Amniotic epithelial cell (primary cell): ENCODE data around the gene TATDN3.
A peak's percentile ranks its signal among the peaks of the same experiment; 100 is the strongest.
"Not testable (repeated sequence)": the region's sequence is repeated elsewhere in the genome, so short reads cannot be mapped to it uniquely, and the experiment has no call there.

Source experiments
- DNase-seq: peaks from one replicate; pipeline ENCODE4 v3.0.0-alpha.2; 2010; ENCODE audit warnings: low read depth

TATDN3 gene

GRCh38 chr1:212827831-212828278 is 36.2 kb downstream of the TATDN3 start:
- DNase-seq = no peak

- no peak for DNase-seq
These were observed 36.7 kb downstream of the TATDN3 start for GRCh38 chr1:212828395-212828794.

GRCh38 chr1:212833211-212834207 is 41.8 kb downstream of the TATDN3 start:
- DNase-seq = not testable (repeated sequence)

- no peak for DNase-seq
These were observed 46.5 kb downstream of the TATDN3 start for GRCh38 chr1:212838145-212838544.

GRCh38 chr1:212844521-212844920 is 52.8 kb downstream of the TATDN3 start:
- not testable (repeated sequence) for DNase-seq

- no peak for DNase-seq
These were observed 55.9 kb downstream of the TATDN3 start, which contains the start of gene SPATA45 for GRCh38 chr1:212847549-212847948. TSS of gene SPATA45 (minus strand) at chr1:212847649. CDS start at chr1:212836149, 11,500 bp downstream.

- no peak for DNase-seq
These were observed 60.5 kb downstream of the TATDN3 start for GRCh38 chr1:212852105-212852688.

GRCh38 chr1:212853658-212854057 is 62.0 kb downstream of the TATDN3 start:
- DNase-seq = no peak

- DNase-seq = no peak
These were observed 65.1 kb downstream of the TATDN3 start for GRCh38 chr1:212856755-212857154.

- DNase-seq = peak; percentile 93
These were observed 66.3 kb downstream of the TATDN3 start, which contains the start of gene FLVCR1 for GRCh38 chr1:212857992-212858460. TSS of gene FLVCR1 (plus strand) at chr1:212858275. CDS start at chr1:212858453, 178 bp downstream.

- DNase-seq = peak; percentile 23
These were observed 67.0 kb downstream of the TATDN3 start for GRCh38 chr1:212858461-212859265.

GRCh38 chr1:212860713-212861581 is 69.3 kb downstream of the TATDN3 start:
- peak; percentile 36 for DNase-seq

- no peak for DNase-seq
These were observed 70.5 kb downstream of the TATDN3 start for GRCh38 chr1:212862111-212862690.

GRCh38 chr1:212863345-212863744 is 71.7 kb downstream of the TATDN3 start:
- not testable (repeated sequence) for DNase-seq

GRCh38 chr1:212864201-212864600 is 72.5 kb downstream of the TATDN3 start:
- no peak for DNase-seq
